Ishikawa (cell line): ENCODE measurements around the gene ZNF599.

Experiments used
- CEBPB ChIP-seq: IDR thresholded peaks from 2 replicates; pipeline ENCODE4 v1.6.1; 2012
- CREB1 ChIP-seq: IDR thresholded peaks from 2 replicates; pipeline ENCODE4 v1.6.1; 2012; ENCODE audit warnings: low read depth
- EGR1 ChIP-seq: IDR thresholded peaks from 2 replicates; pipeline ENCODE4 v1.6.1; 2012
- EP300 ChIP-seq: IDR thresholded peaks from 2 replicates; pipeline ENCODE4 v1.6.1; 2012; ENCODE audit warnings: borderline replicate concordance
- FOXM1 ChIP-seq: IDR thresholded peaks from 2 replicates; pipeline ENCODE4 v1.6.1; 2012; ENCODE audit warnings: low read depth, borderline replicate concordance
- MAX ChIP-seq: IDR thresholded peaks from 2 replicates; pipeline ENCODE4 v1.6.1; 2012
- NFIC ChIP-seq: IDR thresholded peaks from 2 replicates; pipeline ENCODE4 v1.6.1; 2012
- RAD21 ChIP-seq: IDR thresholded peaks from 2 replicates; pipeline ENCODE4 v1.6.1; 2012; ENCODE audit warnings: low read depth
- REST ChIP-seq: IDR thresholded peaks from 2 replicates; pipeline ENCODE4 v1.6.1; 2012; ENCODE audit warnings: low read depth, mild to moderate bottlenecking
- TAF1 ChIP-seq: IDR thresholded peaks from 2 replicates; pipeline ENCODE4 v1.6.1; 2012; ENCODE audit warnings: low read depth, mild to moderate bottlenecking
- TCF12 ChIP-seq: IDR thresholded peaks from 2 replicates; pipeline ENCODE4 v1.6.1; 2012; ENCODE audit warnings: low read depth
- TEAD4 ChIP-seq: IDR thresholded peaks from 2 replicates; pipeline ENCODE4 v1.6.1; 2012
- USF1 ChIP-seq: IDR thresholded peaks from 2 replicates; pipeline ENCODE4 v1.6.1; 2012
- YY1 ChIP-seq: IDR thresholded peaks from 2 replicates; pipeline ENCODE4 v1.6.1; 2012; ENCODE audit warnings: low read depth
- ZBTB7A ChIP-seq: IDR thresholded peaks from 2 replicates; pipeline ENCODE4 v1.6.1; 2012; ENCODE audit warnings: low read depth

ZNF599 gene

GRCh38 chr19:34787059-34787824, 14.2 kb upstream of the ZNF599 start:
- no peak for TF ChIP-seq TAF1

GRCh38 chr19:34786236-34786635, 13.2 kb upstream of the ZNF599 start:
- TF ChIP-seq ZBTB7A (no peak), CEBPB (no peak), CREB1 (no peak), FOXM1 (no peak), USF1 (no peak), EGR1 (no peak), EP300 (no peak), TCF12 (no peak)

- TF ChIP-seq MAX (no peak), YY1 (no peak), FOXM1 (no peak)
Observed at GRCh38 chr19:34779652-34780051, 6.6 kb upstream of the ZNF599 start.

- no peak for TF ChIP-seq CEBPB
- TF ChIP-seq EP300: no peak
- no peak for TF ChIP-seq ZBTB7A
- no peak for TF ChIP-seq RAD21
- TF ChIP-seq EGR1: no peak
- no peak for TF ChIP-seq MAX
- TF ChIP-seq TAF1: no peak
- no peak for TF ChIP-seq FOXM1
- TF ChIP-seq REST: no peak
- TF ChIP-seq USF1: no peak
- no peak for TF ChIP-seq TEAD4
- TF ChIP-seq NFIC: no peak
- TF ChIP-seq CREB1: no peak
- TF ChIP-seq YY1: no peak
- no peak for TF ChIP-seq TCF12
Observed at GRCh38 chr19:34778342-34778741, 5.3 kb upstream of the ZNF599 start.

- TF ChIP-seq FOXM1: no peak
- TF ChIP-seq MAX: no peak
- no peak for TF ChIP-seq ZBTB7A
- TF ChIP-seq EP300: no peak
- TF ChIP-seq EGR1: no peak
- no peak for TF ChIP-seq TAF1
- no peak for TF ChIP-seq USF1
- no peak for TF ChIP-seq RAD21
- no peak for TF ChIP-seq TEAD4
- TF ChIP-seq CREB1: no peak
Observed at GRCh38 chr19:34774857-34775256, 1.8 kb upstream of the ZNF599 start.

- no peak for TF ChIP-seq TCF12
- no peak for TF ChIP-seq EGR1
- TF ChIP-seq NFIC: no peak
- no peak for TF ChIP-seq ZBTB7A
- no peak for TF ChIP-seq MAX
- TF ChIP-seq TEAD4: no peak
- no peak for TF ChIP-seq CEBPB
- TF ChIP-seq TAF1: no peak
- TF ChIP-seq REST: no peak
- no peak for TF ChIP-seq EP300
- no peak for TF ChIP-seq RAD21
- no peak for TF ChIP-seq CREB1
- no peak for TF ChIP-seq YY1
- TF ChIP-seq FOXM1: no peak
- TF ChIP-seq USF1: no peak
Observed at GRCh38 chr19:34773555-34773864, 495 bp upstream of the ZNF599 start.
